HepG2 (cell line): Measurements from ENCODE around the gene CYB5D1. TPM values are rescaled to one million over a fixed set of nuclear protein-coding genes. Genes with fewer than 3 reads are reported as not detected.
A peak's percentile ranks its signal among the peaks of the same experiment; 100 is the strongest.

Source experiments
- CREM ChIP-seq, 2 experiments: sonication (generic) in 1 of 2; formaldehyde crosslinking in 1 of 2; IDR thresholded peaks; 2 replicates each; pipeline versions ENCODE4 v1.4.0 to v1.6.1; 2016 to 2020; ENCODE audit warnings: antibody characterized with exemption in 1 of 2, mild to moderate bottlenecking in 1 of 2, missing genetic modification reagents in 1 of 2
- EED ChIP-seq: sonication (generic); formaldehyde crosslinking; IDR thresholded peaks from 2 replicates; pipeline ENCODE4 v1.5.0; 2020; ENCODE audit warnings: mild to moderate bottlenecking, missing genetic modification reagents
- GTF2F1 ChIP-seq: fragments of 150-350 bp; IDR thresholded peaks from 2 replicates; pipeline ENCODE4 v1.6.1; 2014; ENCODE audit warnings: low read length
- HHEX ChIP-seq: IDR thresholded peaks from 2 replicates; pipeline ENCODE4 v1.6.1; 2016; ENCODE audit warnings: control low read depth
- HMG20B ChIP-seq: conservative IDR thresholded peaks from 2 replicates; pipeline ENCODE4 v1.6.1; 2016; ENCODE audit warnings: missing genetic modification reagents, missing compliant biosample characterization
- NFE2 ChIP-seq: sonication (generic); formaldehyde crosslinking; IDR thresholded peaks from 2 replicates; pipeline ENCODE4 v1.4.0; 2020; ENCODE audit warnings: missing genetic modification reagents
- PAXIP1 ChIP-seq: sonication (generic); formaldehyde crosslinking; conservative IDR thresholded peaks from 2 replicates; pipeline ENCODE4 v1.4.0; 2020; ENCODE audit warnings: mild to moderate bottlenecking, missing genetic modification reagents, moderate library complexity
- PTBP1 ChIP-seq: fragments of 200-400 bp; formaldehyde crosslinking; IDR thresholded peaks from 2 replicates; pipeline ENCODE4 v1.6.1; 2018; ENCODE audit warnings: low read length, low read depth; ENCODE audit not compliant: poor library complexity, severe bottlenecking
- RCOR2 ChIP-seq: IDR thresholded peaks from 2 replicates; pipeline ENCODE4 v1.6.1; 2016; ENCODE audit warnings: missing biosample characterization, missing genetic modification reagents
- SP140L ChIP-seq: sonication (generic); formaldehyde crosslinking; IDR thresholded peaks from 2 replicates; pipeline ENCODE4 v1.4.0; 2020; ENCODE audit warnings: missing genetic modification reagents, borderline replicate concordance
- ZBTB14 ChIP-seq: sonication (generic); formaldehyde crosslinking; IDR thresholded peaks from 2 replicates; pipeline ENCODE4 v1.4.0; 2020; ENCODE audit warnings: missing genetic modification reagents
- ZNF713 ChIP-seq: sonication (generic); formaldehyde crosslinking; IDR thresholded peaks from 2 replicates; pipeline ENCODE4 v1.4.0; 2020; ENCODE audit warnings: mild to moderate bottlenecking, missing genetic modification reagents
- ZNF720 ChIP-seq: sonication (generic); formaldehyde crosslinking; IDR thresholded peaks from 2 replicates; pipeline ENCODE4 v1.4.0; 2020; ENCODE audit warnings: missing genetic modification reagents
- ZNF770 ChIP-seq: sonication (generic); formaldehyde crosslinking; IDR thresholded peaks from 2 replicates; pipeline ENCODE4 v1.5.0; 2020; ENCODE audit warnings: mild to moderate bottlenecking, missing genetic modification reagents
- ZNF839 ChIP-seq: sonication (generic); formaldehyde crosslinking; IDR thresholded peaks from 2 replicates; pipeline ENCODE4 v1.4.0; 2020; ENCODE audit warnings: missing genetic modification reagents, mild to moderate bottlenecking, borderline replicate concordance
- polyA plus RNA-seq, 8 experiments: library from polyadenylated mRNA; depleted of rRNA in 3 of 8; stranded (reverse) in 7 of 8; unstranded in 1 of 8; fragments of >200 nt; fragmentation: Illumina TruSeq in 4 of 8; extraction: Trizol in 4 of 8; gene quantifications; 2 replicates each; pipeline versions ENCODE4 v1.2.1 to v1.2.3, GENCODE V29; 2011 to 2016; ENCODE audit warnings: low read depth in 4 of 8, missing spikeins in 1 of 8, mixed read lengths in 1 of 8; ENCODE audit not compliant: insufficient read depth in 1 of 8
- total RNA-seq, 5 experiments: library from RNA; depleted of rRNA; stranded (reverse); fragments of >200 nt; fragmentation: Illumina TruSeq; extraction: Trizol; gene quantifications; 2 replicates each; pipeline ENCODE4 v1.2.3, GENCODE V29; 2016; ENCODE audit warnings: low read depth in 1 of 5
- TF ChIP-seq, protein P1 (sequence below): sonication (generic); formaldehyde crosslinking; IDR thresholded peaks from 2 replicates; pipeline ENCODE4 v1.9.0; 2022; ENCODE audit warnings: low read depth, missing genetic modification reagents
- TF ChIP-seq, protein P2 (sequence below): sonication (generic); formaldehyde crosslinking; IDR thresholded peaks from 2 replicates; pipeline ENCODE4 v1.5.0; 2020; ENCODE audit warnings: mild to moderate bottlenecking, missing genetic modification reagents

Gene CYB5D1
- total and polyA plus RNA-seq, 2 of the 13 experiments (the other 11 are each of a cell fraction or from before 2014, with no cell fraction given), result 8.9 to 17.0 TPM

DNA sequence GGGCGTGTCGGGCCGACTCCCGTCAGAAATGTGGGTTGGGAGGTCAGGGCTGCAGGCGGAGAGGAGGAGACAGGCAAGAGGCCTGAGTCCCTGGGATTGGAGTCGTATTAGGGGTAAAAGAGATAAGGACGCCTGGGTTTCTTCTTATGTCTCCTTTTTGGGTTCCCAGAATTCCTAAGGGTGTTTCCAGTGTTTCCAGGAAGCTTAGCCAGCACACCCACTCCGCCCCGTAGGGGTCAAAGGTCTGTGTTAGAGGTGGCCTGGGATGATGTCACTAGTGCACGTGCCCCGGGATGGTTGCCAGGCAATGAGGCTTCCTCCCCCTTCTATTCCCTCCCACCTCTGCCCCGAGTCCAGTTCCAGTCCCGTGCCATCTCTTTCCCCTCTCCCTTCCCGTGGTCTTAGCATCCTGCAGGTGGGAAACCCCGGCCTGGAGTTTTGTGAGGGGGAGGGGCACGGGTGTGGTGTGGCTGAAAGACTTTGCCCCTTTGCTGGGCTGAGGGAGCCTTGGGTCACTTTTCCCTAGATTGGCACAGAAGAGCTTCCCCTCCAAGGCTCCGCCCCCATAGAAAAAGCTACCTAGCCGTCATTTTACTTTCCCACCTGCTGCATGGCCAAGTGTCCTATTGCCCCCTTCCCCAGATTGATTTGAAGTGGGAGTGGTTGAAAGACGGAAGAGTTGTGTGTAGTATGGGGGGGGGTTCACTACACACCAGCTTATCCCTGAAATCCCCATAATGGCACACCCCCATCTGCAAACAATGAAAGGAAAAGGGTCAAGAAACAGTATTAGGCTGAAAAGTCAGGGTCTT is 21.0 kb upstream of the CYB5D1 start (continued):
- peak; percentile 97 for TF ChIP-seq PAXIP1 (CRISPR knock-in tag)
- TF ChIP-seq, protein P1, sequence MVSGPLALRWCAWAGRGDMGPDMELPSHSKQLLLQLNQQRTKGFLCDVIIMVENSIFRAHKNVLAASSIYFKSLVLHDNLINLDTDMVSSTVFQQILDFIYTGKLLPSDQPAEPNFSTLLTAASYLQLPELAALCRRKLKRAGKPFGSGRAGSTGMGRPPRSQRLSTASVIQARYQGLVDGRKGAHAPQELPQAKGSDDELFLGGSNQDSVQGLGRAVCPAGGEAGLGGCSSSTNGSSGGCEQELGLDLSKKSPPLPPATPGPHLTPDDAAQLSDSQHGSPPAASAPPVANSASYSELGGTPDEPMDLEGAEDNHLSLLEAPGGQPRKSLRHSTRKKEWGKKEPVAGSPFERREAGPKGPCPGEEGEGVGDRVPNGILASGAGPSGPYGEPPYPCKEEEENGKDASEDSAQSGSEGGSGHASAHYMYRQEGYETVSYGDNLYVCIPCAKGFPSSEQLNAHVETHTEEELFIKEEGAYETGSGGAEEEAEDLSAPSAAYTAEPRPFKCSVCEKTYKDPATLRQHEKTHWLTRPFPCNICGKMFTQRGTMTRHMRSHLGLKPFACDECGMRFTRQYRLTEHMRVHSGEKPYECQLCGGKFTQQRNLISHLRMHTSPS (CRISPR knock-in tag), result peak; percentile 85
- TF ChIP-seq EED (CRISPR knock-in tag), result no peak
- peak; percentile 73; the same call in 1 of the 2 replicates for TF ChIP-seq RCOR2 (CRISPR knock-in tag)
- TF ChIP-seq ZBTB14 (CRISPR knock-in tag), result no peak
- peak; percentile 91 for TF ChIP-seq HMG20B
- TF ChIP-seq ZNF713 (CRISPR knock-in tag), result 0 out of 2 replicates have a peak, but pooled peaks have one; percentile 68
- TF ChIP-seq HHEX (CRISPR knock-in tag), result no peak; the same call in none of the 2 replicates
- TF ChIP-seq PTBP1, result peak; percentile 75
- 0 out of 2 replicates have a peak, but pooled peaks have one; percentile 31 for TF ChIP-seq ZNF770
- 0 out of 2 replicates have a peak, but pooled peaks have one; percentile 69 for TF ChIP-seq ZNF839 (CRISPR knock-in tag)
- TF ChIP-seq, protein P2, sequence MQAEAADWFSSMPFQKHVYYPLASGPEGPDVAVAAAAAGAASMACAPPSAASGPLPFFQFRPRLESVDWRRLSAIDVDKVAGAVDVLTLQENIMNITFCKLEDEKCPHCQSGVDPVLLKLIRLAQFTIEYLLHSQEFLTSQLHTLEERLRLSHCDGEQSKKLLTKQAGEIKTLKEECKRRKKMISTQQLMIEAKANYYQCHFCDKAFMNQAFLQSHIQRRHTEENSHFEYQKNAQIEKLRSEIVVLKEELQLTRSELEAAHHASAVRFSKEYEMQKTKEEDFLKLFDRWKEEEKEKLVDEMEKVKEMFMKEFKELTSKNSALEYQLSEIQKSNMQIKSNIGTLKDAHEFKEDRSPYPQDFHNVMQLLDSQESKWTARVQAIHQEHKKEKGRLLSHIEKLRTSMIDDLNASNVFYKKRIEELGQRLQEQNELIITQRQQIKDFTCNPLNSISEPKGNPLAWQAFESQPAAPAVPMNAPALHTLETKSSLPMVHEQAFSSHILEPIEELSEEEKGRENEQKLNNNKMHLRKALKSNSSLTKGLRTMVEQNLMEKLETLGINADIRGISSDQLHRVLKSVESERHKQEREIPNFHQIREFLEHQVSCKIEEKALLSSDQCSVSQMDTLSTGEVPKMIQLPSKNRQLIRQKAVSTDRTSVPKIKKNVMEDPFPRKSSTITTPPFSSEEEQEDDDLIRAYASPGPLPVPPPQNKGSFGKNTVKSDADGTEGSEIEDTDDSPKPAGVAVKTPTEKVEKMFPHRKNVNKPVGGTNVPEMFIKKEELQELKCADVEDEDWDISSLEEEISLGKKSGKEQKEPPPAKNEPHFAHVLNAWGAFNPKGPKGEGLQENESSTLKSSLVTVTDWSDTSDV (CRISPR knock-in tag), result 0 out of 2 replicates have a peak, but pooled peaks have one; percentile 65
- no peak for TF ChIP-seq ZNF720
- 0 out of 2 replicates have a peak, but pooled peaks have one; percentile 49 for TF ChIP-seq GTF2F1
- no peak for TF ChIP-seq SP140L
- TF ChIP-seq NFE2 (CRISPR knock-in tag), result no peak
- TF ChIP-seq CREM (IDR thresholded peaks at IDR 0.05), result peak; percentile 92
- no peak for TF ChIP-seq CREM (CRISPR knock-in tag; IDR thresholded peaks at IDR 0.05)
